ENCODE results near the gene LTBP3.

DNA sequence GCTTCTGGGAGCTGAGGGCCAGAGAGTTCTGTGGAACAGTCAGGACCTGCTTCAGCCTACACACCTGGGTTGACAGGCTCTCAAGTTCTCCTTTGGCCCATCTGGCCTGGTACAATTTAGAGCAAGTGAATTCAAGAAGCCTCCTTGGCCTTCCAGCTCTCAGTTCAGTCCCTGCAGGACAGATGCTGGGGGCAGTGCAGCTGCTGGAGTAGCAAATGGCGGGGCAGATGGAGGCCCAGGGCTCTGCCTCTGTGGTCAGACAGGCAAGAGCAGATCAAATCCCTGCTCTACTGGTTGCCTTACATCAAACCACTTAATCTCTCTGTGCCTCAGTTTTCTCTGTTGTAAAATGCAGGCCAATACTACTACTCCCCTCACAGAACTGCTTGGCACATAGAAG is 46.1 kb upstream of the LTBP3 start:
- TF ChIP-seq, protein P1, sequence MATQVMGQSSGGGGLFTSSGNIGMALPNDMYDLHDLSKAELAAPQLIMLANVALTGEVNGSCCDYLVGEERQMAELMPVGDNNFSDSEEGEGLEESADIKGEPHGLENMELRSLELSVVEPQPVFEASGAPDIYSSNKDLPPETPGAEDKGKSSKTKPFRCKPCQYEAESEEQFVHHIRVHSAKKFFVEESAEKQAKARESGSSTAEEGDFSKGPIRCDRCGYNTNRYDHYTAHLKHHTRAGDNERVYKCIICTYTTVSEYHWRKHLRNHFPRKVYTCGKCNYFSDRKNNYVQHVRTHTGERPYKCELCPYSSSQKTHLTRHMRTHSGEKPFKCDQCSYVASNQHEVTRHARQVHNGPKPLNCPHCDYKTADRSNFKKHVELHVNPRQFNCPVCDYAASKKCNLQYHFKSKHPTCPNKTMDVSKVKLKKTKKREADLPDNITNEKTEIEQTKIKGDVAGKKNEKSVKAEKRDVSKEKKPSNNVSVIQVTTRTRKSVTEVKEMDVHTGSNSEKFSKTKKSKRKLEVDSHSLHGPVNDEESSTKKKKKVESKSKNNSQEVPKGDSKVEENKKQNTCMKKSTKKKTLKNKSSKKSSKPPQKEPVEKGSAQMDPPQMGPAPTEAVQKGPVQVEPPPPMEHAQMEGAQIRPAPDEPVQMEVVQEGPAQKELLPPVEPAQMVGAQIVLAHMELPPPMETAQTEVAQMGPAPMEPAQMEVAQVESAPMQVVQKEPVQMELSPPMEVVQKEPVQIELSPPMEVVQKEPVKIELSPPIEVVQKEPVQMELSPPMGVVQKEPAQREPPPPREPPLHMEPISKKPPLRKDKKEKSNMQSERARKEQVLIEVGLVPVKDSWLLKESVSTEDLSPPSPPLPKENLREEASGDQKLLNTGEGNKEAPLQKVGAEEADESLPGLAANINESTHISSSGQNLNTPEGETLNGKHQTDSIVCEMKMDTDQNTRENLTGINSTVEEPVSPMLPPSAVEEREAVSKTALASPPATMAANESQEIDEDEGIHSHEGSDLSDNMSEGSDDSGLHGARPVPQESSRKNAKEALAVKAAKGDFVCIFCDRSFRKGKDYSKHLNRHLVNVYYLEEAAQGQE (IDR thresholded peaks at IDR 0.05; ENCODE audit: borderline replicate concordance), result no peak
- TF ChIP-seq, protein P1 (CRISPR knock-in tag; IDR thresholded peaks at IDR 0.05; ENCODE audit: low read depth), result no peak
- TF ChIP-seq SMC3 (conservative IDR thresholded peaks at IDR 0.05; ENCODE audit: insufficient read depth, low read depth, low read length) (no peak), EGR1 (conservative IDR thresholded peaks at IDR 0.05) (no peak), HDAC8 (tag; IDR thresholded peaks at IDR 0.05) (no peak), KAT2B (IDR thresholded peaks at IDR 0.05; ENCODE audit: low read depth, low read length) (no peak), ZNF224 (CRISPR knock-in tag; IDR thresholded peaks at IDR 0.05) (no peak), TCF7L2 (IDR thresholded peaks at IDR 0.05; ENCODE audit: low read depth, low read length) (no peak), CREB1 (IDR thresholded peaks at IDR 0.05) (no peak), CREB1 (CRISPR knock-in tag; IDR thresholded peaks at IDR 0.05) (no peak), POLR2AphosphoS2 (IDR thresholded peaks at IDR 0.05; ENCODE audit: low read length) (no peak), ZBED1 (IDR thresholded peaks at IDR 0.05) (no peak), POLR2A (conservative IDR thresholded peaks at IDR 0.05) (no peak)
- TF ChIP-seq, protein P2, sequence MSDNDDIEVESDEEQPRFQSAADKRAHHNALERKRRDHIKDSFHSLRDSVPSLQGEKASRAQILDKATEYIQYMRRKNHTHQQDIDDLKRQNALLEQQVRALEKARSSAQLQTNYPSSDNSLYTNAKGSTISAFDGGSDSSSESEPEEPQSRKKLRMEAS (CRISPR knock-in tag; IDR thresholded peaks at IDR 0.05), result no peak
